GM21576 (cell line): ENCODE data around the gene LNX1.

Experiments used
- ATAC-seq: cut with Tn5 transposase; IDR thresholded peaks from one replicate; pipeline ENCODE4 v1.9.1; 2021; ENCODE audit warnings: mild to moderate bottlenecking, moderate library complexity; ENCODE audit not compliant: unreplicated experiment

LNX1 gene

DNA sequence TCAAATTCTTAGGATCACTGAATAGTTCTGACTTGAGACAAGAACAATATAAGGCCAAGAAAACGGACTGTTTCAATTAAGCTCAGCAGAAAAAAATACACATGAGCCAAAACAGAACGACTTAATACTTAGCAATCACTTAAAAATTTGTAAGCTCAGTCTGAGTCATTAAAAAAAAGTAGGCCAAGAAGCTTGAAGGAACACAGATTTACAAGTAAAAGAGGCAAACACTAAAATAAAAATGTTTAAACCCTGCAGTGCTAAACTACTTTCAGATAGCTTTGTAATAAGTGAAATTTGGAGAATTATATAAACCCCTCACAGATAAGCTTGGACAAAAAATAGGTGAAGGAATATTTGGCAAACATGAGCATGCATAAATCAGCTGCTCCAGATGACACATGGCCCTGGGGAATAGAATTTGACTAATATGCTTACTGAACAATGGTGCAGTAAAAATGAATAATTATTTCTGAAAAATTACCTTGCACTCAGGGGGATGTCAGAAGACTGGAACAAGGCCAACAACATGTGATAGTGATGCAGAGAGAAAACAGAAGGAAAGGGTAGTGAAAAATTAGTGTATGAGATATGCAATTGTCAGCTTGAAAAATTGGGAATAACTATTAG, 49.6 kb downstream of the LNX1 start:
- ATAC-seq, result no peak

GRCh38 chr4:53538756-53539155, 52.5 kb downstream of the LNX1 start:
- no peak for ATAC-seq

DNA sequence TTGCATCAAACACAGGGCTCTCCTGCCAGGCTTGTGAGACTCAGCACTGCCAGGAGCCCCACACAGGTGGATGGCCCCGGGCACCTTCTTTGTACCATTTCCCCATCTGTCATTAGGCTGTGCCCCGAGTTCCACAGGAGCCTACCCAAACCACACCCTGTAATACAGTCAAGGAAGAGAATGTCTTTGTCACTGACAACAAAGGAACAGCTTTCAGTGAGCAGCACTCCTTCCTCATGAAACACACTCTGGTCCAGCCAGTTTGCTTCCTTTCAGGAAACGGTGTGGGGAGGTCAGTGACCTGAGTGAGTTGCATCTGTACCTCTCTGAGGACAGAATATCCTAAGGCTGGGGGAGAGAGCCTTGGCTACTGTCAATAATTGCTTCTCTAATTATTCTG, 53.7 kb downstream of the LNX1 start:
- ATAC-seq, result no peak

GRCh38 chr4:53536328-53536727, 55.0 kb downstream of the LNX1 start:
- no peak for ATAC-seq

GRCh38 chr4:53535567-53535966, 55.7 kb downstream of the LNX1 start:
- no peak for ATAC-seq

GRCh38 chr4:53534684-53535083, 56.6 kb downstream of the LNX1 start:
- ATAC-seq, result no peak

- no peak for ATAC-seq
Measured at GRCh38 chr4:53532521-53532920, 58.8 kb downstream of the LNX1 start.

DNA sequence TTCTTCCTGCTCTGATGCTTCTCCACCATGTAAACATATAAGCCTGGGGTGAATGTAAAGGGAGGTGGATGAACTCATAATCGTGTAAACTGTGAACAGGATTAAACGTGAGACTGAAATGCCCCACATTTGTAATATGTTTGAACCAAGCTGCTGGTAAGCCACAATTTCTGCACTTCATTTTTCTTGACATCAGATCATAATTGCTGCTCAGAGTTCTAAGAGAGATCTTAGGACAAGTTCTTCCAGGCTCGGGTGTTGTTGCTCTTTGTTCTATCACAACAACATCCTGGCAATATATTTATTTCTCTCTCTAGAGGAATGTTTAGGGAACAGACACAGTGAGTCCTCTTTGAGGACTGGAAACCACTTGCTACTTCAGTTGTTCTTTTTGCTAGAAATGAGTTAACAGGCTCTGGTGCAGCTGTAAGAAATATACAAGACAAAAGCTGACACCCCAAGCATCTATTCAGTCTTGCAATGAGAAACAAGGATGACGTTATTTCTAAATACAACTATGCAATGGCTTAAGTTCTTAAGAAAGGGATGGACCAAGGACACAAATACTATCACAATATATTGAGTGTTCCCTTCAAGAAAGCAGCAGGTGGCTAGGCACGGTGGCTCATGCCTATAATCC, 59.6 kb downstream of the LNX1 start:
- ATAC-seq, result no peak

- ATAC-seq, result no peak
Measured at GRCh38 chr4:53529025-53529424, 62.3 kb downstream of the LNX1 start.

- ATAC-seq, result no peak
Measured at GRCh38 chr4:53527930-53528329, 63.4 kb downstream of the LNX1 start.

DNA sequence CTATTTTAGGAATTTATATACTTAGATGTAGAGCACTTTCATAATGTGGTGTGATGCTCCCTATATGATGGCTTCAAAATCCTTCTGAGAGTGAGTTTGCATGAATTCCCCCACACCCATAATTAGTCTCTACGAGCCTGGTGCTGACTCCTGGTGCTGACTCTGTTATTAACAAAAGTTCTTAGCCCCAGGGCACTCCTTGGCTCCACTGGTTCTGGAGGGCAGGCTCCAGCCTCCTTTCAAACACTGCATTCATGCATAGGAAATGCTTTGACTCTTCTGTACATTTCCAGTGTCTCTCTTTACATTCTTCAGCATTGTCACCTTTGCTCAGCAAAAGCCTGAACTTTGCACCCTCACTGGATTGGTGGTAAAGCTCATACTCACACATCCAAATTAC, 64.0 kb downstream of the LNX1 start:
- ATAC-seq, result no peak

DNA sequence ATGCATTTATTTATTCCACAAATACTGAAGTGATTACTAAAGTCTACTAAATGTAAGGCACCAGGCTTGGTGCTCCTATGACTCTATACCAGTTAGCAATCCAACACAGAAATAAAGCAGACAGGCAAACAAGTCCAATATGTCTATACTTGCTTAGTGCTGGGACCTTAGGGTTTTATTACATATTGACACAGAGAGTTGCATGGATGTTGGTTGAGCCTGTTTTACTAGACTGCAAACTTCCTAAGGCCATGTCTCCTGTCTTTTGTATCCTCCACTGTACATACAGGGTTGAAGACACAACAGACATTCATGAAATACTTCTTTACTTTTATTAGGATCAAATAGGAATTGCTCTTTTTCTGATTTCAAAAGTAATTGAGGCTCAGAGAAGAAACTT, 69.0 kb downstream of the LNX1 start:
- ATAC-seq, result no peak

DNA sequence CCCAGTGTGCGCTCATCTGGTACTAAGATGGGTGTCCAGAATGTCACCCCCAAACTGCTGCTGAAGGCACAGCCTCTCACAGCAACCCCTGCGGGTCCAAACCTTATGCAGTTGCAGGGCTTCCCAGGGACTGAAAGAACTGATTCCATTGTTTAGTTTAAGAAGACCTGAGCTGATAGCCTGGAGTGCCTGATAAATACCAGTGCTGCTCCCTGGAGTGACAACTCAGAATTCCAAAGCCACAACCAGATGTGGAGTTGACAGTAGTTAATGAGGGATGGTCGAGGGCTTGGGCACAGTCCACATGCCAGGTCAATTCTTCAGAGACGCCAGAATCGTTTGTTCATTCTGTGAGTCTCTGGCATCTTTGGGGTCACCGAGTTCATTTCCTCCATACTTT, 71.2 kb downstream of the LNX1 start:
- no peak for ATAC-seq

DNA sequence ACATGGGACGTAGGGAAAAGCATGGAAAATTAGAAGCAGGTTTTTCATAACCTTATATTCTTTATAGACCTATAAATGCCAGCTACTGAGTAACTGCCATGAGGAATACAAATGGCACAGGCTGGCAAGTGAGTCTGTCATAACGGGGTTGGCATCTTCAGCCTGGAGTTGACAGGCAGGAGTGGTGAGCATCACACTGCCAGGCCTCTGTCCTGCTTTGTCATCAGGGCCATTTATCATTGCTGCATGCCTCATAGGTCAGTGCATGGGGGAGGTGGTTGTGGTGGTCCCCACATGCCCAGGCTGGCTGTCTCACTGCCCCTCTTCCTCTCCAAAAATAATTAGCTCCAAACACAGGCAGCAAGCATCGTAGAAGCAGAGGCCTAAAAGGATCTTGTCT, 72.5 kb downstream of the LNX1 start:
- ATAC-seq, result no peak

- ATAC-seq, result no peak
Measured at GRCh38 chr4:53515076-53515475, 76.2 kb downstream of the LNX1 start.

GRCh38 chr4:53514509-53514908, 76.8 kb downstream of the LNX1 start:
- no peak for ATAC-seq

DNA sequence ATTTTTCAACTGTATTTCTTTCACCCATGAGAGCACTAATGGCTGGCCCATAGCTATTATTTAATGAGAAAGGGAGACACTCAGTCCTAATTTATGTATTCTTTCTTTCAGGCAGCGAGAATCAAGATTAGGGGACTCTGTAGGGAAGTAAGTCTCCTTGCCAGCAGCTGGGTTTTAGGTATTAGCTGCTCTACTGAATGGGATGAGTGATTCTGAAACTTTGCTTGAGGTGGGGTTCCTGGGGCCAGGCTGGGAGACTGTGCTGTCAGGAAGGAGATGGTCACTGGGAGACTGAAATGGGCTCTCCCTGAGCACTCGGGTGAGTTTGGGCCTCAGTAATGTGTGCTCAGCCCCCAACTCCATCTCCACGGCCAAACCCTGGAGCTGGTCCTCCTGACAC, 78.7 kb downstream of the LNX1 start:
- ATAC-seq, result no peak

DNA sequence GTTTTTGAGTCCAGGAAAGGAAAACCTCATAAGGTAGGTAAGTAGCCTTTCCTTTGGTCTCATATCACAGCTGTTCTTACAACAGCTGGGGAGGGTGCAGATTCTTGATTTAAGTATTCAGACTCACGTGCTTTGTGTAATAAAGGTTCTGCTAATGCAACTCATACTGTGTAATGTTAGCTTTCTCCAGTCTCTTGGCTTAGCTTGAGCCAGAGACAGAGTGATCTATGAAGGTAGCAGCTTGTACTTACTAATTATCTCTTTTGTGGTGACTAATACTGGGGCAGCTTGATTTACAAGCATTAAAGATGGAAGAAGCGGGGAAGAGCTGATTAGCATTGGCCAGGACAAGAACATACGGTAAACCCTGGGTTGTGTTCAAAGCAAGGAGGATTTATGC, 80.3 kb downstream of the LNX1 start:
- no peak for ATAC-seq

- ATAC-seq, result no peak
Measured at GRCh38 chr4:53510321-53510720, 81.0 kb downstream of the LNX1 start.

DNA sequence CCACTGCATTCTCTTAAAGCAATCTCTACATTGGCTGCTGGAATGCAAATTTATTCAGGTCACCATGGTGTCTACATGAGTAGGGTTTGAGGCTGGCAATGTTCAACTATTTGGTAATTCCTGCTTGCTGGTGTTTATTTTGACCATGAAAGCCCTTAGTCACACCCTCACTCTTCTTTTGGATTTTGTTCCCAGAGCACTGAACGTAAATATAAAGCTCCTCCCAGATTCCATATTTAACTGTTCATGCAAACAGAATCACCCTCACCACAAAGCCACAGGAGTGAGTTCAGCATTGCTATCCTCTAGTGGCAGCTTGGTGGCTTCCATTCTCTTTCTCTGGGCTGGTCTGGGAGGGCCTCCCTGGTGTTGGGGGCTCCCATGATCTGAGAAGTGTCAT, 82.8 kb downstream of the LNX1 start:
- ATAC-seq, result no peak

GRCh38 chr4:53507671-53508286, 83.5 kb downstream of the LNX1 start:
- ATAC-seq, result no peak

GRCh38 chr4:53507058-53507457, 84.2 kb downstream of the LNX1 start:
- no peak for ATAC-seq

- ATAC-seq, result no peak
Measured at GRCh38 chr4:53505947-53506346, 85.3 kb downstream of the LNX1 start.
